GM21423 (cell line): ENCODE data around the gene CKB.

Source experiments
- ATAC-seq: cut with Tn5 transposase; IDR thresholded peaks from one replicate; pipeline ENCODE4 v1.9.1; 2021; ENCODE audit warnings: mild to moderate bottlenecking, moderate library complexity; ENCODE audit not compliant: unreplicated experiment

CKB gene

DNA sequence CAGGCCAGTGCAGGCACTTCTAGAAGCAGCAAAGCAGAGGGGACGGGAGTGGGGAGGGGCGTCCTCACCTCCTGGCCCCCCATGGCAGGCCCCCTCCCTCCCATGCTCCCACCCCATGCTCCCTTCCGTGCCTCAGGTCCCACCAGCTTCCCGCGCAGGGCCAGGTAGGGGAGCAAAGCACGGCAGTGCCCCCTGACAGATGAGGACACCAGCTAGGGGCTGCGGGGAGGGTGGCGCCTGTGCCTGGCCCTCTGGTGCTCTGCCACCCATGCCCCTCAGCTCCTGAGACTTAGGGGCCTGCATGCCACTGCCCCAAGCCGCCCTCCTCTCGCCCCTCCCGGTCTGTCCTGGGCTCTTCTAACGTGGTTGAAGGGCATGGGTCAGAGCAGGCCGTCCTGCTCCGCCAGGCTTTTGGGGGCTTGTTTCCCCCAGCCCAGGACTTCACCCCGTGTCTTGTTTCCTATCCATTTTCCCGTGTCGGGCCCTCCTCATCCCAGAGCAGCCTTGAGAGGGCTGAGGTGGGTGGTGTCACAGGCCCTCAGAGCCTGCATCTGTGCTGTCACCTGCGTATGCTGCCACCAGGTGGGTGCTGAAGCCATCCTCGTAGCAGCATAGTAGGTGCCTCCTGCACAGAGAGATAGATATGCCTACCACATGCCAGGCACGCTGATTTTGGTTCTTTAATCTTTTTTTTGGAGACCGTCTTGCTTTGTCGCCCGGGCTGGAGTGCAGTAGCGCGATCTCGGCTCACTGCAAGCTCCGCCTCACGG lies 16.6 kb upstream of the CKB start:
- no peak for ATAC-seq

GRCh38 chr14:103538291-103539055 lies 15.8 kb upstream of the CKB start:
- ATAC-seq = no peak

- no peak for ATAC-seq
Observed at GRCh38 chr14:103537175-103537990, 14.8 kb upstream of the CKB start.

- no peak for ATAC-seq
Observed at GRCh38 chr14:103536693-103537092, 14.1 kb upstream of the CKB start.

DNA sequence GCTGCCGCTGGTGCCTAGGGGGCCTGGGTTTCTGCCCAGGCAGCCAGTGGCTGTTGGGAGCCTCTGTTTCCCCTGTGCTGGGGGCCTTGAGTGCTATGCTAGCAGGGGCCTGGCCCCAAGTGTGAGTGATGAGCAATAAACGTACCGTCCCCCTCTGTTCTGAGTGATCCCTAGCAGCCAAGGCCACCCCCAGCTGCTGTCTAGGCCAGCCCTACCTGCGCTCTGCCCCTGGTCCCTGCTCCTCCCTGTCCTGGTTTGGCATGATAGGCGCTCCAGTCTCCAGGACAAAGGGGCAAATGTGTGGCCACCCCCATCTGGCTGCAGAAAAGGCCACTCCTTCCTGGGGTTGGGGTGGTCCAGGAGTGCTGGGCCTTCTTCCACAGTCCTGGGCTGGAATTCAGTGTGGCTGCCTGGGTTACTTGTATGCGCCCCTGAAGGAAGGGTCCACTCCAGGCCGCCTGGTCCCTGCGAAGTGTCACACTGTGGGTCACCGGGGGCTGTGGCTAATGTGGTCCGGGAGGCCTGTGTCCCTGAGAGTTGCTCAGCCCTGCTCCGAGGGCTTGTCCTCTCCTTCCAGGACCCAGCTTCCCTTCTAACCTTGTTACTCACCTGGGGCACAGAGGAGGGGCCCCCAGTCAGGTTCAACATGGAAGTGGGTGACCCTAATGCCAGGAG lies 13.4 kb upstream of the CKB start:
- ATAC-seq = no peak

GRCh38 chr14:103535081-103535890 lies 12.7 kb upstream of the CKB start:
- ATAC-seq = no peak

DNA sequence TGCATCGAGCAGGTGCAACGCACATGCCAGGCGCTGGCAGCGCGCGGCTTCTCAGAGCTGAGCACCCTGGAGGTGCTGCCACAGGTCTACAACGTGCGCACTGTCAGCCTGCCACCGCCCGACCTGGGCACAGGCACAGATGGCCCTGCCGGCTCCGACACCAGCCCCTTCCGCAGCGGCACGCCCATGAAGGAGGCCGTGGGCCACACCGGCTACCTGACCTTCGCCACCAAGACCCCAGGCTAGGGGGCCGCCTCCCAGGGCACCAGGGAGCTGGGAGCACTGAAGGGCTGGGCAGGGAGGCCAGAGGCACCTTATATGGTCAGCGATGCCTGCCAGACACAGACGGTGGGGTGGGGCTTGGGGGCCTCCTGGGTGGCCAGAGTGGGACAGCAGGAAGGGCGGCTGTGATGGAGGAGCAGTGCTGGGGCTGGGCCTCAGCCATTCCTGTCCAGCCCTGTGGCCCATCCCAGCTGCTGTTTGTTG lies 12.0 kb upstream of the CKB start:
- ATAC-seq = no peak

GRCh38 chr14:103533999-103534575 lies 11.5 kb upstream of the CKB start:
- ATAC-seq = no peak

DNA sequence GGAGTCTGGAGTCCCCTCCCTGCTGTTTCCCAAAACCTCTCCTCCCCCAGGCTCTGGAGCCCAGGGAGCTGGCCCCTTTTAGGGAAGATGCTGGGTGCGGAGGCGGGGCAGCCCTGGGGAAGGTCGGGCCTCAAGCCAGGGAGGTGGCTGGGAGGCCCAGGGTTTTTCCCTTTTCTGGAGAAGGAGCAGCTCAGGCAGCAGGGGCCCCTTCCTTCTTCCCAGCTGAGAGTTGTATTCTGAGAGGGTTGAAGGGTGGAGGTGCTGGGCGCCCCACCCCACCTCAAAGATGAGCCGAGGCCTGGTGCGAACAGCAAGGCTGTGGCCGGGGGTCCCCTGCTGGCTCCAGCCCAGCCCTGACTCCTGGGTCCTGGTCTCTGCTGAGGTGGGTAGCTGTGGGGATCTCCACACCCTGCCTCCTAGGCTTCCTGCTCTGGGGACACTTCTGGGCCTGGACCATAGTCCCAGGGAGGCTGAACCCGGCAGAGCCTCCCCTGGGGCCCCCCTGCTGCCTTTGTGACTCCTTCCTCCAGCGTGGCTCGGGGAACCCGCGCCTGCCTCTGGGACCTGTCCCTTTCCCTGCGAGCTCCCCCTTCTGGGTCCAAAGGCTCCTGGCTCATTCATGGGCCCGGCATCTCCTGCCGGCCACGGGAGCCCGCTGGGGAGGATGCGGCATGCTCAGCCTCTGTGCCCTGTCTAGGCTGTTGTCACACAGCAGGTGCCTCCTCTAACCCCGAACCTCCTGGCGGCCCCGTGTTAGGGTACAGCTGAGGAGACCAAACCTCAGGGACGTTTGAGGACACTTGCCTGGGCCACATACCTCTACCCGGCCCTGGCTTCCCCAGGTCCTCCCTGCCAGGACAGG lies 10.7 kb upstream of the CKB start:
- ATAC-seq = no peak

DNA sequence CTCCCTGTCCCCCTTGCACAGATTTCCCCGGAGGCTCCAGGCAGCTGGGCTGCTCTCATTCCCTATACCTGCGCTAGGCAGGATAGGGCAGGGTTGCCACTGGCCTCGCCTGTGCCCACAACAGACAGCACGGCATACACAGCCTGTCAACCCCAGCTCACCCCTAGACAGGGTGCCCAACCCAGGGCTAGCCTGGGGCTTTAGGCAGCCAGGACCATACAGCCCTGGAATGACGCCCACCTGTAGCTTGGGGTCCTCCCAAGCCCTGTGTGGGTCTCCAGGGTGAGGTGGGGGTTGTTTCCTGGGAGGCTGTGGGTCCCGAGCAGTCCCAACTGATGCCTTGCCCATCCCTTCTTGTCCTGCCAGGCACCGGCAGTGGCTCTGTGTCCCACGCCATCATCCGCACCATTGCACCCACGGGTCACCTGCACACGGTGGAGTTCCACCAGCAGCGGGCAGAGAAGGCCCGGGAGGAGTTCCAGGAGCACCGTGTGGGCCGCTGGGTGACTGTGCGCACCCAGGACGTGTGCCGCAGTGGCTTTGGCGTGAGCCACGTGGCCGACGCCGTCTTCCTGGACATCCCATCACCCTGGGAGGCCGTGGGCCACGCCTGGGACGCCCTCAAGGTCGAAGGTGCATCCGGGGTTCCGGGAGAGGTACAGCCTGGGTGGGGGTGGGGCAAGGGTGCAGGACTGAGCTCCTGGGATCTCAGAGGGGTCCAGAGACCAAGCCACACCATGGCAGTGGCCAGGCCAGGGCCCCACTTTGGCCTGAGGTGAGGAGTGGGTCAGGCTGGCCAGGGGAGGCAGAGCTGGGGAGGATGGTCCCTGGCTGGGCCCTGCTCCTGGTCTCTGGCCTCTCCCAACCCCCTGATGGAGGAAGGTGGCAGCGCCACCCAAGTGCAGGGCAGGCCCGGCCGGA lies 9.8 kb upstream of the CKB start:
- ATAC-seq = no peak

GRCh38 chr14:103531421-103532215 lies 9.0 kb upstream of the CKB start:
- no peak for ATAC-seq

DNA sequence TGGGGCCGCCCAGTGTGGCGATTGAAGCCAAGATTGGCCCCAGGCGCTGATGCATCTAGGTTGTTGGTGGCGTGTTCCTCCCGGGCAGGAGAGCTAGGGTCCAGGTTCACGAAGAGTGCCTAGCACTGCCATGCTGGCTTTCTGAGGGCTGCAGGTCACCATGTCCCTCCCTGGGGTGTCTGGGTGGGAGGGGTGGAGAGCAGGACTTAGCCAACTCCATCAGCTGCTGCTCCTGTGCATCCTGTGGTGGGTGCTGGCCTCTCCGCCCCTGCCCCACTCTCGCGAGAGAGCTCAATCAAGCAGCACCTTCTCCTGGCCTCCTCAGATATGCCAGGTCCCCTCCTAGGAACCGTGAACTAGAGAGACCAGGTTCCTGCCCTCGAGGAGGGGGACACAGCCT lies 8.2 kb upstream of the CKB start:
- ATAC-seq = no peak

DNA sequence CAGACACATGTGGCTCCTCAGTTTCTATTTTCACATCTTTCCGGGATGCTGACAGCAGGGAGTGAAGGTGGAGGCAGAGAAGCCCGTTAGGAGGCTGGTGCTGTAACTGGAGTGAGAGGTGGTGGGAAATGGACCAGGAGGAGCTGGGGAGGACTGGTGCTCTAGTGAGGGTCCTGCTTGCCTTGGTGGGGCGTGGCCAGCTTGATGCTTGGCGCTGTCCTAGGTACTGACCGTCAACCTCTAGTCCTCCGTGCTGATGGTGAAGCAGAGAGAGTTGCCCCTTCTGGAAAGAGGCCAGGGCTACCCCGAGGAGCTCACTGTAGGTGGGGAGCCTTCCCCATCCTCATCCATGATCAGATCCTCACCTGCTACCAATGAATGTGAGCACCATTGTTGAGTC lies 7.8 kb upstream of the CKB start:
- no peak for ATAC-seq

DNA sequence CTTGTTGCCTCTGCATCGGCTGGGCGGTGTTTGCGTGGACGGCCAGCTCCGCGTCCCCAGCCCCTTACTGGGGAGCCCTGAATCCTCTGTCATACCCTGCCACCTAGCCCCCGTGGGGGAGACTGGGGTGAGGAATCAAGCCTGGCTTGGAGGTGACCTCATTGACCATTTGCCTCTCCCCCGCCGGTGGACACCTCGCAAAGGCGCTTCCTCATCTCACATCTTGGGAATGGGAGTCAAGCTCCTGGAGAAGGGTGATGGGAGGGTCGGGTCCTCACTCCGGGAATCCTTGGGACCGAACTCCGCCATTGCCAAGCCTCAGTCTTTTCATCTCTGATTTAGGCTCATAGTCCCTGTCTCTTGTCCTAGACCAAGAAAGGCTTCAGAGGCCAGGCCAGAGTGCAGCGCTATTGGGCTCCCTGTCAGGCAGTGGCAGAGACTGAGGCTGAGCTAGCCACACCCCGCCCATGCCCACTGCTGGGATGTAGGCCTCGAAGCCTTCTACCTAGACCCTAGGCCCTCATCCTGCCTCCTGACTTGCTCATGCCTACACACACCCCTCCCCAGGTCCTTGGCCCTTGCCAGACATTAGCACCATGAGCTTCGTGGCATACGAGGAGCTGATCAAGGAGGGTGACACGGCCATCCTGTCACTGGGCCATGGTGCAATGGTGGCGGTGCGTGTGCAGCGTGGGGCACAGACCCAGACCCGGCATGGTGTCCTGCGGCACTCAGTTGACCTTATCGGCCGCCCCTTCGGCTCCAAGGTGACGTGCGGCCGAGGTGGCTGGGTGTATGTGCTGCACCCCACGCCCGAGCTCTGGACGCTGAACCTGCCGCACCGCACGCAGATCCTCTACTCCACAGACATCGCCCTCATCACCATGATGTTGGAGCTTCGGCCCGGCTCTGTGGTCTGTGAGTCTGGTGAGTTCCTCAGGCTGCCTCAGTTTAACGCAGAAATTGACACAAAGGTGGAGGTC lies 7.0 kb upstream of the CKB start:
- no peak for ATAC-seq

- ATAC-seq = peak; percentile 39
Observed at GRCh38 chr14:103528587-103529382, 6.2 kb upstream of the CKB start, which contains the start of gene TRMT61A. Gene TRMT61A (plus strand): TSS chr14:103529196. CDS start chr14:103529979, 783 bp downstream.
